GM18517 (cell line): ENCODE results near the gene ZCCHC14.
"Not testable (repeated sequence)": the region's sequence is repeated elsewhere in the genome, so short reads cannot be mapped to it uniquely, and the experiment has no call there.

ENCODE experiments used
- ATAC-seq: cut with Tn5 transposase; IDR thresholded peaks from one replicate; pipeline ENCODE4 v1.9.1; 2021; ENCODE audit warnings: mild to moderate bottlenecking, moderate library complexity; ENCODE audit not compliant: unreplicated experiment

The ZCCHC14 gene

GRCh38 chr16:87366930-87367329 is 125.9 kb downstream of the ZCCHC14 start:
- no peak for ATAC-seq

- no peak for ATAC-seq
Observed at GRCh38 chr16:87366288-87366687, 126.5 kb downstream of the ZCCHC14 start.

GRCh38 chr16:87365021-87365713 is 127.7 kb downstream of the ZCCHC14 start:
- ATAC-seq, result no peak

GRCh38 chr16:87363771-87364455 is 128.9 kb downstream of the ZCCHC14 start:
- ATAC-seq, result no peak

GRCh38 chr16:87362828-87363559 is 129.8 kb downstream of the ZCCHC14 start:
- ATAC-seq, result not testable (repeated sequence)

GRCh38 chr16:87361916-87362619 is 130.8 kb downstream of the ZCCHC14 start:
- no peak for ATAC-seq

- no peak for ATAC-seq
Observed at GRCh38 chr16:87360862-87361610, 131.8 kb downstream of the ZCCHC14 start.

GRCh38 chr16:87359121-87359520 is 133.7 kb downstream of the ZCCHC14 start:
- no peak for ATAC-seq

GRCh38 chr16:87358696-87359095 is 134.1 kb downstream of the ZCCHC14 start:
- no peak for ATAC-seq

GRCh38 chr16:87358250-87358649 is 134.6 kb downstream of the ZCCHC14 start:
- no peak for ATAC-seq

- ATAC-seq, result no peak
Observed at GRCh38 chr16:87356491-87356853, 136.4 kb downstream of the ZCCHC14 start.
